Cardiac ventricle fibroblast (primary cell): ENCODE data around the gene TMEM236. TPM values are rescaled to one million over a fixed set of nuclear protein-coding genes. Genes with fewer than 3 reads are reported as not detected.

Experiments used
- total RNA-seq: library from RNA; depleted of rRNA; stranded (reverse); fragments of >200 nt; gene quantifications from 2 replicates; pipeline ENCODE4 v1.2.3, GENCODE V29; 2015

TMEM236 gene
- total RNA-seq, result 0.06 and 0.15 TPM in 2 replicates

DNA sequence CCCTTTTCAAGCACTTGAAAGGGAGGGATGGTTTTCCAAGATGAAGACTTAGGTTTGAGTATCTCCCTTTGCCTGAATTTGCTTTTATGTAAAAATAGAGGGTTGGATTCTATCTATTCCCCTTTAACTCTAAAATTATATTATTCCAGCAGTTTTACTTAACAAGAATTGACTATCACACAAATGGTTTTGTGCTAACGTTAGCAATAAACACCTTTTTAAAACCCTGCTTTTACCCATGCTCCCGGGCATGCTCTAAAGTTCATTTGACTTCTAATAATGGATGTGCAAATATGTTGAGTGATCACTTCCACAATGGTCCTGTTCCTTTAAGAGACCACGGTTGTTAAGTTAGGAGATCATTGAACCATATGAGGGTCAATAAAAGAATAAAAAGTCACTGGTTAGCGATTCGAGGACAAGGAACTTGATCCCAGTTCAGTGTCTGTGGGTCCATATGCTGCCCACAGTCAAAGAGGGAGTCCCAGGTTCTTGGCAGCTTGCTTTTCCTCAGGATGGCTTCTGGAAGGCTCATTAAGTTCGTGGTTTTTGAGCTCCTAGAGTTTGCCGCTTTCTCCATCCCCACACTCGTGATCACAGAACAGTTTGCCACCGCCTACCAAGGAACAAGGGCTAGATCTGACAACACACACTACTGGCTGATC, at the start of gene TMEM236:
TSS of gene TMEM236 (plus strand) at position 421 of the 665 bp plus-strand sequence. CDS start at position 516, 95 bp downstream.

GRCh38 chr10:17808971-17809841, 57.2 kb downstream of the TMEM236 start, which contains the start of gene MRC1:
MRC1 (plus strand) TSS chr10:17809348; CDS start chr10:17809466, 118 bp downstream.

Other genes with a start within 250 kb of the TMEM236 start
- gene HACD1, start 134.8 kb upstream of the TMEM236 start, total RNA-seq, result 2.1 and 8.5 TPM in 2 replicates
- 15.6 and 17.0 TPM in 2 replicates for gene STAM, start 108.0 kb upstream of the TMEM236 start, total RNA-seq
- gene MRC1, start 57.1 kb downstream of the TMEM236 start, total RNA-seq, result 0.19 and 0.59 TPM in 2 replicates
- not detected in 2 replicates for gene SLC39A12, start 199.7 kb downstream of the TMEM236 start, total RNA-seq